Endothelial cell of hepatic sinusoid (primary cell): ENCODE data around the gene ERP27.

Experiments
- in situ Hi-C: cut with HindIII; loops from 2 replicates; pipeline ENCODE4 v1.10.0; 2017; ENCODE audit warnings: low sequenced_read_pairs

ERP27 gene

GRCh38 chr12:14937014-14937413 is 1.3 kb downstream of the ERP27 start:
- in situ Hi-C loops: no loop called here

GRCh38 chr12:14936224-14936861 is 2.0 kb downstream of the ERP27 start:
- in situ Hi-C loops: no loop called here

- in situ Hi-C loops: no loop called here
Measured at GRCh38 chr12:14935031-14935430, 3.3 kb downstream of the ERP27 start.

- in situ Hi-C loops: no loop called here
Measured at GRCh38 chr12:14934511-14934910, 3.8 kb downstream of the ERP27 start.

- in situ Hi-C loops: no loop called here
Measured at GRCh38 chr12:14931791-14932560, 6.4 kb downstream of the ERP27 start.

GRCh38 chr12:14931359-14931758 is 7.0 kb downstream of the ERP27 start:
- in situ Hi-C loops: no loop called here

- in situ Hi-C loops: no loop called here
Measured at GRCh38 chr12:14930299-14930698, 8.0 kb downstream of the ERP27 start.

GRCh38 chr12:14928931-14929330 is 9.4 kb downstream of the ERP27 start:
- in situ Hi-C loops: no loop called here

GRCh38 chr12:14927267-14927666 is 11.1 kb downstream of the ERP27 start:
- in situ Hi-C loops: no loop called here

GRCh38 chr12:14924541-14924940 is 13.8 kb downstream of the ERP27 start:
- in situ Hi-C loops: no loop called here

- in situ Hi-C loops: no loop called here
Measured at GRCh38 chr12:14923944-14924343, 14.4 kb downstream of the ERP27 start.

GRCh38 chr12:14921218-14921617 is 17.1 kb downstream of the ERP27 start:
- in situ Hi-C loops: no loop called here

GRCh38 chr12:14920475-14921126 is 17.7 kb downstream of the ERP27 start:
- in situ Hi-C loops: no loop called here

GRCh38 chr12:14919455-14919854 is 18.9 kb downstream of the ERP27 start:
- in situ Hi-C loops: no loop called here

- in situ Hi-C loops: no loop called here
Measured at GRCh38 chr12:14915736-14916135, 22.6 kb downstream of the ERP27 start.

- in situ Hi-C loops: no loop called here
Measured at GRCh38 chr12:14913381-14913781, 25.0 kb downstream of the ERP27 start.

- in situ Hi-C loops: no loop called here
Measured at GRCh38 chr12:14911131-14911530, 27.2 kb downstream of the ERP27 start.

- in situ Hi-C loops: no loop called here
Measured at GRCh38 chr12:14910090-14910915, 28.0 kb downstream of the ERP27 start.

GRCh38 chr12:14907953-14908352 is 30.4 kb downstream of the ERP27 start:
- in situ Hi-C loops: no loop called here

GRCh38 chr12:14906114-14906513 is 32.2 kb downstream of the ERP27 start:
- in situ Hi-C loops: no loop called here
